NCI-H226 (cell line): ENCODE results near the gene DTWD2.
"Not testable (repeated sequence)": the region's sequence is repeated elsewhere in the genome, so short reads cannot be mapped to it uniquely, and the experiment has no call there.

Source experiments
- DNase-seq: peaks from one replicate; pipeline ENCODE4 v3.0.0-alpha.2; 2015

The DTWD2 gene

DNA sequence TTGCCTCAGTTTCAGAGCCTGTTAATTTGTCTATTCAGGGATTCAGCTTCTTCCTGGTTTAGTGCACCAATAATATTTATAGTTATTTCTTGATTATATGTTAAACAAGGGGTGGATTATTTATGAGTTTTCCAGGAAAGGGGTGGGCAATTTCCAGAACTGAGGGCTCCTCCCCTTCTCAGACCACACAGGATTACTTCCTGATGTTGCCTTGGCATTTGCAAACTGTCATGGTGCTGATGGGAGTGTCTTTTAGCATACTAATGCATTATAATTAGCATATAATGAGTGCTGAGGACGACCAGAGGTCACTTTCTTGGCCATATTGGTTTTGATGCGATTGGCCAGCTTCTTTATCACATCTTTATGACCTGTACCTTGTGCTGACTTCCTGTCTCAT, 6.2 kb upstream of the DTWD2 start:
- no peak for DNase-seq

DNA sequence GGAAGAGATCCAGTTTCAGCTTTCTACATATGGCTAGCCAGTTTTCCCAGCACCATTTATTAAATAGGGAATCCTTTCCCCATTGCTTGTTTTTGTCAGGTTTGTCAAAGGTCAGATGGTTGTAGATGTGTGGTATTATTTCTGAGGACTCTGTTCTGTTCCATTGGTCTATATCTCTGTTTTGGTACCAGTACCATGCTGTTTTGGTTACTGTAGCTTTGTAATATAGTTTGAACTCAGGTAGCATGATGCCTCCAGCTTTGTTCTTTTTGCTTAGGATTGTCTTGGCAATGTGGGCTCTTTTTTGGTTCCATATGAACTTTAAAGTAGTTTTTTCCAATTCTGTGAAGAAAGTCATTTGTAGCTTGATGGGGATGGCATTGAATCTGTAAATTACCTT, 4.8 kb upstream of the DTWD2 start:
- DNase-seq, result not testable (repeated sequence)

DNA sequence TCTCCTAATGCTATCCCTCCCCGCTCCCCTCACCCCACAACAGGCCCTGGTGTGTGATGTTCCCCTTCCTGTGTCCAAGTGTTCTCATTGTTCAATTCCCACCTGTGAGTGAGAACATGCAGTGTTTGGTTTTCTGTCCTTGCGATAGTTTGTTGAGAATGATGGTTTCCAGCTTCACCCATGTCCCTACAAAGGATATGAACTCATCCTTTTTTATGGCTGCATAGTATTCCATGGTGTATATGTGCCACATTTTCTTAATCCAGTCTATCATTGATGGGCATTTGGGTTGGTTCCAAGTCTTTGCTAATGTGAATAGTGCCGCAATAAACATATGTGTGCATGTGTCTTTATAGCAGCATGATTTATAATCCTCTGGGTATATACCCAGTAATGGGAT, 3.7 kb upstream of the DTWD2 start:
- DNase-seq, result not testable (repeated sequence)

DNA sequence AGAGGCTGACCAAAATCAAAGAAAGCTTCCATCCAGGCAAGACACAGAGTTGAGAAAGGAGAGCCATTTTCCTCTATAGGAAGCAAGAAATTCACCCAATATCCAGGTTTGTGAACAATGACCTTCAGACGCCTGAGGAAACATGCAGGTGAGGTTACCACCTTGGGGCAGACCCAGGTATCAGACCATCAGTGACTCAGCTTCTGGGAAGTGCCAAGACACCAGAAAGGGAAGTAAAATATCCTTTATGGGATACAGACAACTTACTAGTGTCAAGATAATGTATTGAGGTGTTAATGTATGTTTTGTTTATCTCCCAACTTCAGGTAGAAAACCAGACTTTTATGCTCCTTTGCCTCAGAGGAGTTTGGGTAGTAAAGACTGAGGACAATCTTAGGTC, 2.2 kb upstream of the DTWD2 start:
- no peak for DNase-seq

DNA sequence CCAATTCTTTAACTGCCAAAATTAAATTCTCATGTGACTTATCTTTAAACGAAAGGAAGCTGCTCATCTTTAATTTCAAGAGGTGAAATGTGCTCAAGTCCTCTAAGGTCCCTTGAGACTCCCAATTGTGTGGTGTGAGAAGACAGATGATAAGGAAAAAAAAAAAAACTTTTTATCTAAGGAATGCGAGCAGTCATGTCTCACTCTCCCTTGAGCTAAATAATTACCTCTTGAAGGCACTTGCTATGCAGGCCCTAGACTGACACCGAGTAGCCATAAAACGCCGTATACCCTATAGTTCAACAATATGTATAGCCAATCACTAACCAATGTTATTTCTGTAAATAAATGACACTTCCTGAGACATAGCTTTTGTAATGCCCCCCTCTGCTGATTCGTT, 1.5 kb upstream of the DTWD2 start:
- peak; percentile 35 for DNase-seq

DNA sequence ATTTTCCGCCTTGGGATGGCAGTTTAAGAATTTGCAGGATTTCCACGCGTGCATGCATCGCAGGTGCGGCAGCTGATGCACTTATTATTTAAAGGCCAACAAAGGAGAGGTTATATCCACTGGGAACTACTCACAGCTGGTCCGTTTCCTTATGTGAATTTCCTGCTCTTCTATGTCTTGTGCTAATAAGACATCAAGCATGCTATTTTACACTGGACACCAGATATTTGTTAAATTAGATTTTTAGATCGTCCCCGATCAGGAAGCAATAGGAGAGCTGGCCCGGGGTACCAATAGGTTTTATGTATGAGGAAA, 476 bp upstream of the DTWD2 start:
- DNase-seq, result no peak

DNA sequence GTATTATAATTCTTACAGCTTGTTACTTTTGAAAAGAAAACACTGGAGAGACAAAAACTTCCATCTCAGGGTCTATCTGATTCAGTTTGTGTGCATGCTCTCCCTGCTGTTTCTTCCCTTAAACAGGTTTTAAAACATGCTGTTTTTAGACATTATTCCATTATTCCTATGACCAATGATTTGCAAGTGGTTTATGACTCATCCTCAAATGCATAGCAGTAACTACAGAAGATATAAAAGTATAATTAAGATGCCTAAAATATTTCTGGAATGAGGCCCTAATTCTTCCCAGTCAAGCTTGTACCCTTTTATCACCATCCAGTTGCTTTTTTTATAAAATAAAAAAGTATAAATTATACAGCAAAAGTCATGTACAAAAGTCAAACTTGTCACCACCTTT, 3.7 kb downstream of the DTWD2 start:
- peak; percentile 17 for DNase-seq

DNA sequence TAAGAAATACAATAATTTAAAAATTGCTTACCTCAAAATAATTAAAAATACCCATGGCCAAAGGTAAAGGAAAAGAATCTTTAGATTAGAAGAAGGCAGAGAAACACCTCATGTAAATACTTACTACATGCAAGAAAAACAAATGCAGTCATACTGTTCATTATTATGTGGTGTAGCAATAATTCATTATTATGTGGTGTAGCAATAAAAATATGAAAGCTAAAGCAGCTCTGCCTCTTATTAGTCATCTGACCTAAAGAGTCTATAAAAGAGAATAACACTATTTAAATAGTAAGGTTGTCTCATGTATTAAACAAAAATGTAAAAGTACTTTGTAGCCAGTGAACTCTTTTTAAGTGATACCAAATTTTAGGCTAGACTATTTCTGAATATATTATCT, 6.6 kb downstream of the DTWD2 start:
- DNase-seq, result no peak

DNA sequence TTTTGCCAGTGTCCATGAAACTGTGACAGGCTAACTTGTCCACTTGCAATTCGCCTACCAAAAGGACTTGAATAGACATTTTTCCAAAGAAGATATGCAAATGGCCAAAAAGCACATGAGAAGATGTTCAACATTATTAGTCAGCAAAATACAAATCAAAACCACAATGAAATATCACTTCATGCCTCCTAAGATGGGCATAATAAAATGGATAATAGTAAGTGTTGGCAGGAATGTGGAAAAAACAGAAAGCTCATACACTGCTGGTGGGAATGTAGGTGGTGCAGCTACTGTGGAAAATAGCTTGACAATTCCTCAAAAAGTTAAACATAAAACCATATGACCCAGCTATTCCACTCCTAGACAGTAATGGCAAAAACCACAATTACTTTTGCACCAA, 7.9 kb downstream of the DTWD2 start:
- DNase-seq, result no peak

DNA sequence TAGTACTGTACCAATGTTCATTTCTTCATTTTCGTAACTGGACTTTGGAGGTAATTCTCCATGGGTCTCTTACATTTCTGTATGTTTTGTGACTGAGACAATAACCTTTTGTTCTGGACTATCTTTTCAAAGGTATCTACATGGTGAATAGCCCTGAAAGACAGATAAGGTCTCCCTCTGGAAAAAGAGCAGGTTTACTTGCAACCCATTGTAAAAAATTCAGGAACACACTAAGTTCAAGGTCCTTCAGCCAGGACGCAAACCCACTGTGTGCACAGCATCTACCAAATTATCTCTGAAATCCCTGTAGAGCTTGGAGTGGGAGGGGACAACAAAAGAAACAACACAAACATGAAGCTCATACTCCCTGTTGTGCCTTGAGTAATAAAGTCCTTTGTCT, 8.3 kb downstream of the DTWD2 start:
- DNase-seq, result no peak

DNA sequence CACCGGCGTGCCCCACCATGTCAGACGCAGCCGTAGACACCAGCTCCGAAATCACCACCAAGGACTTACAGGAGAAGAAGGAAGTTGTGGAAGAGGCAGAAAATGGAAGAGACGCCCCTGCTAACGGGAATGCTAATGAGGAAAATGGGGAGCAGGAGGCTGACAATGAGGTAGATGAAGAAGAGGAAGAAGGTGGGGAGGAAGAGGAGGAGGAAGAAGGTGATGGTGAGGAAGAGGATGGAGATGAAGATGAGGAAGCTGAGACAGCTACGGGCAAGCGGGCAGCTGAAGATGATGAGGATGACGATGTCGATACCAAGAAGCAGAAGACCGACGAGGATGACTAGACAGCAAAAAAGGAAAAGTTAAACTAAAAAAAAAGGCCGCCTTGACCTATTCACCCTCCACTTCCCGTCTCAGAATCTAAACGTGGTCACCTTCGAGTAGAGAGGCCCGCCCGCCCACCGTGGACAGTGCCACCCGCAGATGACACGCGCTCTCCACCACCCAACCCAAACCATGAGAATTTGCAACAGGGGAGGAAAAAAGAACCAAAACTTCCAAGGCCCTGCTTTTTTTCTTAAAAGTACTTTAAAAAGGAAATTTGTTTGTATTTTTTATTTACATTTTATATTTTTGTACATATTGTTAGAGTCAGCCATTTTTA, 14.4 kb downstream of the DTWD2 start:
- not testable (repeated sequence) for DNase-seq

DNA sequence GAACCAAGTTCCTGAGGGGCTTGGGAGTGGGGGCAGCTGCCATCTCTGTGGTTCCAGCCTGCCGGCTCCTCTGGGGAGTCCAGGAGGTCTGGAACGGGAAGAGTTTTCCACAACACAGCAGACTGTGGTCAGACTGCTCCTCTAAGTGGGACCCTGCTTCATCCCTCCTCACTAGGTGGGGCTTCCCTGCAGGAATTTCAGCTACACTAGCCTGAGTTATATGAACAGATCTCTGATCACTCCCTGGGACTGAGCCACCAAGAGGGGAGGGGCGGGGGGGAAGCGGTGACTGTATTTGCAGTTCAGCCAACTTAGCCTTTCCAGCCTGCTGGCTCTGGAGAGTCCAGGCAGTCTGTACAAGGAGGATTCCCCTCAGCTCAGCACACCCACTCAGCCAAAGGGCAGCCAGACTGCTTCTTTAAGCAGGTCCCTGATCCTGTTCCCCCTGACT, 19.4 kb downstream of the DTWD2 start:
- DNase-seq, result no peak

DNA sequence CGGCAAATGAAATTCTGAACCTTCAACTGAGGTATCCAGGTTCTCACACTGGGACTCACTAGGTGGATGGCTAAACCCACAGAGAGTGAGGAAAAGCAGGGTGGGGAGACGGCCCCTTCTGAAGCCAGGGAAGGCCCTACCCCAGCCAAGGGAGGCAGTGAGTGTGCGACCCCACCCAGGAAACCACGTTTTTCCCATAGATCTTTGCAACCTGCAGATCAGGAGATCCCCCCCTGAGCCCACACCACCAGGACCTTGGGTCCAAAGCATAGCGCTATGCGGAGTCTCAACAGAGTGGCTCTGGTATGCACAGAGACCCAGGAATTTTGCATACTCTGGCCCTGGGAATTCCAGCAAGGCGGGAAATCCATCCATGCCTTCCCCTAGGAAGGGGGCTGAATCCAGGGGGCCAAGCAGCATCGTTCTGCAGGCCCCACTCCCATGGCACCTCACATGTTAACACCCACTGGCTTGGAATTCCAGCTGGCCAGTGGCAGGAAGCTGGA, 19.9 kb downstream of the DTWD2 start:
- no peak for DNase-seq

DNA sequence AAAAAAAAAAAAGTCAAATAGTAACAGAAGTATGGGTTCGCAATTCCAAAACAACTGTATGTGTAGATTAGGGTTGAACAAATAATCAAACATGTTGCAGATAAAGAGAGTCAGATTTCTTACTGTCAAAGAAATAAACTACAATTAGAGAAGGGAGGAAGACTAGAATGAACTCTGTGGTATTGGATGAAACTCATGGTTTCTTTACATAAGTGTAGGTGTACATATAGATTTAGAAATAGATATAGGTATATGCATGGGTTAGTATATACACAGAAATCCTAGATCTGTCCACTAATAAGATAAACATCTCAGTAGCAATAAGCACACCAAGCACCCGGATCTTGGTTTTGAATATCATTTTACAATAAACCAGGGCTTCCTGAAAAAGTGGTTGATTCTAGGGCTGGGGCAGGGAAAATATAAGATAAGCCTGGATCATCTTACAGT, 21.3 kb downstream of the DTWD2 start:
- no peak for DNase-seq

DNA sequence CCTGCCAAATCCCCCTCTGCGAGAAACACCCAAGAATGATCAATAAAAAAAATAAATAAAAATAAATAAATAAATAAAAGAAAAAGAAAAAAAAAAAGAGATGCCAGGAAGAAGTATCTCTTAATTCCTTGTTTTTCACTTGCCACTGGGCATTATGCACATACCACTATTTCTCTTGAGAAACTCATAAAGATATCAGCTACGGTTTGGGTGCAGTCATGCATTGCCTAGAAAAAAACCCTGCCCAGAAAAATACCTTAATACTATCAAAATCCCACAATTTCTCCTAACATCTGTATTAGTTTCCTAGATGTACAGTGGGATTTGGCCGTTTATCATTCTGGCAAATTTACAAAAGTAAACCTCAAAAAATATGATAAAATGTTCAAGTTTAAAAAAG, 22.5 kb downstream of the DTWD2 start:
- DNase-seq, result no peak

DNA sequence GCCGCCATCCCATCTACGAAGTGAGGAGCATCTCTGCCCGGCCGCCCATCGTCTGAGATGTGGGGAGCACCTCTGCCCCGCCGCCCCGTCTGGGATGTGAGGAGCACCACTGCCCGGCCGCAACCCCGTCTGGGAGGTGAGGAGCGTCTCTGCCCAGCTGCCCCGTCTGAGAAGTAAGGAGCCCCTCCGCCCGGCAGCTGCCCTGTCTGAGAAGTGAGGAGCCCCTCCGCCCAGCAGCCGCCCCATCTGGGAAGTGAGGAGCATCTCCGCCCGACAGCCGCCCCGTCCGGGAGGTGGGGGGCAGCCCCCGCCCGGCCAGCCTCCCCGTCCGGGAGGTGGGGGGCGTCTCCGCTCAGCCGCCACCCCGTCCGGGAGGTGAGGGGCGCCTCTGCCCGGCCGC, 23.4 kb downstream of the DTWD2 start:
- DNase-seq, result not testable (repeated sequence)

DNA sequence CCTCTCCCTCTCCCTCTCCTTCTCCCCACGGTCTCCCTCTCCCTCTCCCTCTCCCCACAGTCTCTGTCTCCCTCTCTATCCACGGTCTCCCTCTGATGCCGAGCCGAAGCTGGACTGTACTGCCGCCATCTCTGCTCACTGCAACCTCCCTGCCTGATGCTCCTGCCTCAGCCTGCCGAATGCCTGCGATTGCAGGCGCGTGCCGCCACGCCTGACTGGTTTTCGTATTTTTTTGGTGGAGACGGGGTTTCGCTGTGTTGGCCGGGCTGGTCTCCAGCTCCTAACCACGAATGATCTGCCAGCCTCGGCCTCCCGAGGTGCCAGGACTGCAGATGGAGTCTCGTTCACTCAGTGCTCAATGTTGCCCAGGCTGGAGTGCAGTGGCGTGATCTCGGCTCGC, 24.0 kb downstream of the DTWD2 start:
- not testable (repeated sequence) for DNase-seq

DNA sequence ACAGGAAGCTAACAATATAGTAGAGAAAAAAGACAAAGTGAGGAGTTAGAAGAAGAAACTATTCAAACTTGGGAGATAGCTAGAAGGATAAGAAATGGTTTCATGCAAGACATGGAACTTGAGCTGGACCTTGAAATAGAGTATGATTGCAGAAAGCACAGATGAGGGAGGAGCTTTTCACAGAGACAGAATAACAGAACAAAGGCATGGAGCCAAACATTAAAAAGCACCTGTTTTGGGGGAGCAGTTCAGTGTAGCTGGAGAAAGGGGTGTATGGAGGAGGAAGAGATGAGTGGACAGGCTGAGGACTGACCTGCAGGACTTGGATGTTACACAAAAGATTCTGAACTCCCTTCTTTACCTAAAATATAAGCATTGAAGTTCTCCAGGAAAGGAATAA, 25.2 kb downstream of the DTWD2 start:
- no peak for DNase-seq

DNA sequence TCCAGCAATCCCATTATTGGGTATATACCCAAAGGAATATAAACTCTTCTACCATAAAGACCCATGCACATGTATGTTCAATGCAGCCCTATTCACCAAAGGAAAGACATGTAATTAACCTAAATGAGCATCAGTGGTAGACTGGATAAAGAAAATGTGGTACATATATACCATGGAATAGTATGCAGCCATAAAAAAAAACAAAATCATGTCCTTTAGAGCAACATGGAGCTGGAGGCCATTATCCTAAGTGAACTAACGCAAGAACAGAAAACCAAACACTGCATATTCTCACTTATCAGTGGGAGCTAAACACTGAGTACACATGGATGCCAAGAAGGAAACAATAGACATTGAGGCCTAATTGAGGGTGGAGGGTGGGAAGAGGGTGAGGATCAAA, 27.8 kb downstream of the DTWD2 start:
- DNase-seq, result no peak

DNA sequence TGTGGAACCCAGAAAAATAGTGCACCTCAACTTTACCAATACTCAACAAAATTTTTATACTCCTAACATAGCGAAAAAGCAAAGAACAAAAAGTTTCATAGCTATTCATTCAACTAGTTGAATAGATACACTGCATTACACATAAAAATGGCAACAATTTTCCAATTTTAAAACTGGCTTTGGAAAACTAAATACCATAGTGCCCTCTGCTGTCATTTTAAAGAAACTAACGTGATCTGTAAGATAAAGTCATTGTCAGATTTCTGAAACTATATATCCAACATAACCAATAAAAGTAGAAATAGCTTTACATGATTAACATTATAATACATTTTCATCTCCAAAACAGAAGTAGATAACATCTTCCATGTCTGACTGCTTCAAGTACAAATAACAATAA, 31.6 kb downstream of the DTWD2 start:
- no peak for DNase-seq

DNA sequence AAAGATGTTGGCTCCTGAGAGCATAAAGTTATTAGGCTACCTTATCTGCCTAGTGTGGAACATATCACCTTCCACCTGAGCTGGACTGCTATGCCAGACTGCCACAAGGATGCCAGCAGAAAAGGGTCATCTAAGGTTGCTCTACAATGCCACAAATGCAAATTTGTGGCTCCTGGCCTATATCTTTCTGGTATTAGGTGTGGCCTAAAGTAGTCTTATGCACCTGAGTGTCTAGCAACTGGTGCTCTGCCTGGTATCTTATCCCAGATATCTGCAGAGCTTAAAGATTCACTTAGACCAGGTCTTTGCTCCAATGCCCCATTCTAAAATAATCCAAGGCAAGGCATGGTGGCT, 34.7 kb downstream of the DTWD2 start:
- no peak for DNase-seq

DNA sequence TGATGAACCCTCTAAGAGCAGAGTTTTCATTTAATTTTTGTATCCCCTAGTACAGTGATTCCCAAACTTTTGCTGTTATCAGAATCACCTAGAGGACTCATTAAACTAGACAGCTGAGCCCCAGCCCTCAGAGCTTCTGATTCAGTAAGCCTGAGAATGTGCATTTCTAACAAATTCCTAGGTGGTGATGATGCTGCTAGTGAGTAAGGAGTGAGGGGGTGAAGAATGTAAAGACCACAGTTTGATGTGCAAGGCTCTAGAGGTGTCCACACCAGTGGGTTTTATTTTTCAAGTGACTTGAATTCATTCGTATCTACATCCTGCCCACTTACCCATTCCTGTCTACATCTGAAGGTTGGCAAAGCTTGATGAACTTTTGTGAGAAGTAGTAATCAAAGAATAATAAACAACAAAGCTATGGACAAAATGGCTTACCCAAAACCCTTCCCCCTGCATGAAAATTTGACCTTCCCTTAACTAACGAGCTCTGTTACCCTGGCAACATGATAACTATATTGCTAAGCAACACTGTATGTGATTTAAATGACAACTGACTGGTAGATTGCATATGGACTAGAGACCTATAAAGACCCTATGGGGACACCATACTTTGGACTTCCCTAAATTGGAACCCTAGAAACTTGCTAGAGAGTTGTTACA, 35.2 kb downstream of the DTWD2 start:
- DNase-seq, result no peak

DNA sequence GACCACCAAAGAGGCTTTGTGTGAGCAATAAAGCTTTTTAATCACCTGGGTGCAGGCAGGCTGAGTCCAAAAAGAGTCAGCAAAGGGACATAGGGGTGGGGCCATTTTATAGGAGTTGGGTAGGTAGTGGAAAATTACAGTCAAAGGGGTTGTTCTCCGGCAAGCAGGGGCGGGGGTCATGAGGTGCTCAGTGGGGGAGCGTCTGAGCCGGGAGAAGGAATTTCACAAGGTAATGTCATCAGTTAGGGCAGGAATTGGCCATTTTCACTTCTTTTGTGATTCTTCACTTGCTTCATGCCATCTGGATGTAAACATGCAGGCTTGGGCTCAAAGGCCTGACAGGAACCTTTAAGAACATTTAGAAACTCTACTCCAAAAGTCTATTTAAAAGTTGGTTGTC, 36.0 kb downstream of the DTWD2 start:
- DNase-seq, result not testable (repeated sequence)

DNA sequence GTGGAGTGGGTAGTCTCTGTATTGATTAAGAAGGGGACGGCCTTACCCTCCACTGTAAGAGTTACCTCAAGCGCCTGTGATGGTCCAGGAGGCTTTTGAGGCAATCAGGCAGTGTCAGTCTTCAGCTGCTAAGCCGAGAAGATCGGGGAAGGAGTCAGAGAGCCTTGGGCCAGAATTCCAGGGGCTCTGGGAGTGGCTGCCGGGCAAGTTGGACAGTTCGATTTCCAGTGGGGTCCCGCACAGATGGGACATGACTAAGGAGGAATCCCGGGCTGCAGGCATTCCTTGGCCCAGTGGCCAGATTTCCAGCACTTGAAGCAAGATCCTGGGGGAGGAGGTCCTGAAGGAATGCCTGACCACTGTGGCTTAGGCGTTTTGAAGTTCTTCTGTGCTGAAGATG, 38.0 kb downstream of the DTWD2 start:
- not testable (repeated sequence) for DNase-seq
